ENCODE results near the gene PDSS2. TPM values are rescaled to one million over a fixed set of nuclear protein-coding genes. Genes with fewer than 3 reads are reported as not detected.

The PDSS2 gene
- total and polyA plus RNA-seq, 11 donors: 7.2 to 24.4 (median 14.4) TPM

DNA sequence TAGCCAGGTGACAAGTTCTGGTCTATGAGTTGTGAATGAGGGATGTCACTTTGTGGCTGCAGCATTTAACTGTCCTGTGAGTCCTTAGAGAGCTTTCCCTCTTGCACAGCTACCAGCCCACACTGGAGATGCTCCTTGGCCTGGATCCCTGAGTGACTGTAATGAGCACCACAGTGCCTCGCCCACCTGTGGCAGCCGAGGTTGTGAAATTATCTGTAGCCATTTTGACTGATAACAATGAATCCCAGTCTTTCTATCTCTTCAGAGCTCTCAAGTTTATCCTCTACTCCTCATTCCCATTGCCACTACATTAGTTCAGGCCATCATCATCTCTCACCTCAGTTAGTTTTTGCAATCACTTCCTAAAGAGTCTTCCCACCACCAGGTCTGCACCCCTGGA is 302.7 kb downstream of the PDSS2 start:
- ATAC-seq (no peak), DNase-seq (no peak)
- Histone ChIP-seq H3K4me1 (no peaks in the 10 kb centered on the region), H3K27ac (no peak overlapping the region), H3K36me3 (no peaks in the 10 kb centered on the region), H3K27me3 (no peaks in the 10 kb centered on the region), H3K4me3 (no peak overlapping the region), H3K9me3 (no peaks in the 10 kb centered on the region)
- WGBS, 4 donors: 76 to 83% (median 82%) methylated on average over 2 of the region's 2 CpGs
- intact Hi-C loops (cut with DNase I): no loop called here
- no peak for TF ChIP-seq POLR2A (IDR thresholded peaks at IDR 0.05)
- TF ChIP-seq, protein P1, sequence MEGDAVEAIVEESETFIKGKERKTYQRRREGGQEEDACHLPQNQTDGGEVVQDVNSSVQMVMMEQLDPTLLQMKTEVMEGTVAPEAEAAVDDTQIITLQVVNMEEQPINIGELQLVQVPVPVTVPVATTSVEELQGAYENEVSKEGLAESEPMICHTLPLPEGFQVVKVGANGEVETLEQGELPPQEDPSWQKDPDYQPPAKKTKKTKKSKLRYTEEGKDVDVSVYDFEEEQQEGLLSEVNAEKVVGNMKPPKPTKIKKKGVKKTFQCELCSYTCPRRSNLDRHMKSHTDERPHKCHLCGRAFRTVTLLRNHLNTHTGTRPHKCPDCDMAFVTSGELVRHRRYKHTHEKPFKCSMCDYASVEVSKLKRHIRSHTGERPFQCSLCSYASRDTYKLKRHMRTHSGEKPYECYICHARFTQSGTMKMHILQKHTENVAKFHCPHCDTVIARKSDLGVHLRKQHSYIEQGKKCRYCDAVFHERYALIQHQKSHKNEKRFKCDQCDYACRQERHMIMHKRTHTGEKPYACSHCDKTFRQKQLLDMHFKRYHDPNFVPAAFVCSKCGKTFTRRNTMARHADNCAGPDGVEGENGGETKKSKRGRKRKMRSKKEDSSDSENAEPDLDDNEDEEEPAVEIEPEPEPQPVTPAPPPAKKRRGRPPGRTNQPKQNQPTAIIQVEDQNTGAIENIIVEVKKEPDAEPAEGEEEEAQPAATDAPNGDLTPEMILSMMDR (IDR thresholded peaks at IDR 0.05): no peak

DNA sequence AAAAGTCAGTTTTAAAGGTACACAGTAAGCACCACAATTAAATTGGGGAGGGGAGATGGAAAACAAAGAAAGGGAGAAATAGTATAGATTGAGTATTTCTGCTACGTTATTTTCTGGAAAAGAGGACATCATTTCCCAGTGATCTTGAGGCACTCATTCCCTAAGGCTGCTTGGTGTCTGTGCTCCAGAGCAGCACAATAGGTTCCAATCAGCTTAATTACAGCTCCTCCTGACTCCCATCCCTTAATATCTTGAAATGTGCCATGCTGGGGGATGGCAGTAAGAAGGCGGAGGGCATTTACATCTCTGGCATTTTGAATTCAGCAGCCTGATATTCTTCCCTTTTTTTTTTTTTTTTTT is 304.6 kb downstream of the PDSS2 start:
- intact Hi-C loops (cut with DNase I): no loop called here
- TF ChIP-seq, protein P1 (IDR thresholded peaks at IDR 0.05): no peak
- no peak for TF ChIP-seq POLR2A (IDR thresholded peaks at IDR 0.05)
- no peak for ATAC-seq
- H3K4me3 ChIP-seq: no peak overlapping the region
- no peak for DNase-seq
- no peaks in the 10 kb centered on the region for H3K9me3 ChIP-seq
- no peak overlapping the region for H3K27ac ChIP-seq
- H3K27me3 ChIP-seq: no peaks in the 10 kb centered on the region
- no peaks in the 10 kb centered on the region for H3K4me1 ChIP-seq
- no peaks in the 10 kb centered on the region for H3K36me3 ChIP-seq
- WGBS, 4 donors: 79 to 85% (median 82%) methylated on average over 2 of the region's 2 CpGs

DNA sequence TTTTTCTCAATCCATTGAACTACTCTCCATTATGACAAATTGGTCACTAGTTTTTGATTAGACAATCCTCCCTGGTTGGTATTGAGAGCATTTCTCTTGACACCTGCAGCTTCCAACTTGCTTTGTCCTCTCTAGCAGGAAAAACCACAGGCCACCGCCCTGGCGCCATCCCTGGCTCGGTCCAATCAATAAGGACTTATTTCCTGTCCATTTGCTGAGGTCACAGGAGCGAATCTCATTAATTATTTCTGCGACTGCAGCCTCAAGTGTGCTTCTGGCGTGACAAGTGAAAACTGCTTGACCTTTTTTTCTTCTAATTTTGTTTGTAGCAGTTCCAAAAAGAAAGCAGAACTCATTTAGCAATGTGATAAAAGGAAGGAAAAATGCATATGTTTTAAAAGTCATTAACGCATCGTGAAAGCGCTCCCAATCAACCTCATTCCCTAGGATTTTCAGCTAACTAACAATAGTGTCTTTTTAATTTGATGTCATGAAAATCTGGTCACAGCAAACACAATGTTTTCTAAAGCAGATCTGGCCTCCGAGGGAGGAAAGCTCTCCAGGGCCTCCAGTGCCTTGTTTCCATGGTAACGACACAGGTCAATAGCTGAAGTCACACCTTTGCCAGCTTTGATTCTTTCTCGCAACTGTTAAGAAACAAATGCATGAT is 305.1 kb downstream of the PDSS2 start:
- Histone ChIP-seq H3K4me1 (no peaks in the 10 kb centered on the region), H3K27me3 (no peaks in the 10 kb centered on the region), H3K36me3 (no peaks in the 10 kb centered on the region), H3K4me3 (no peak overlapping the region), H3K9me3 (no peaks in the 10 kb centered on the region), H3K27ac (no peak overlapping the region)
- ATAC-seq (no peak), DNase-seq (no peak)
- TF ChIP-seq POLR2A (IDR thresholded peaks at IDR 0.05): no peak
- TF ChIP-seq, protein P1 (IDR thresholded peaks at IDR 0.05): no peak
- WGBS, 4 donors: 66 to 74% (median 70%) methylated on average over 12 of the region's 12 CpGs
- intact Hi-C loops (cut with DNase I): no loop called here

DNA sequence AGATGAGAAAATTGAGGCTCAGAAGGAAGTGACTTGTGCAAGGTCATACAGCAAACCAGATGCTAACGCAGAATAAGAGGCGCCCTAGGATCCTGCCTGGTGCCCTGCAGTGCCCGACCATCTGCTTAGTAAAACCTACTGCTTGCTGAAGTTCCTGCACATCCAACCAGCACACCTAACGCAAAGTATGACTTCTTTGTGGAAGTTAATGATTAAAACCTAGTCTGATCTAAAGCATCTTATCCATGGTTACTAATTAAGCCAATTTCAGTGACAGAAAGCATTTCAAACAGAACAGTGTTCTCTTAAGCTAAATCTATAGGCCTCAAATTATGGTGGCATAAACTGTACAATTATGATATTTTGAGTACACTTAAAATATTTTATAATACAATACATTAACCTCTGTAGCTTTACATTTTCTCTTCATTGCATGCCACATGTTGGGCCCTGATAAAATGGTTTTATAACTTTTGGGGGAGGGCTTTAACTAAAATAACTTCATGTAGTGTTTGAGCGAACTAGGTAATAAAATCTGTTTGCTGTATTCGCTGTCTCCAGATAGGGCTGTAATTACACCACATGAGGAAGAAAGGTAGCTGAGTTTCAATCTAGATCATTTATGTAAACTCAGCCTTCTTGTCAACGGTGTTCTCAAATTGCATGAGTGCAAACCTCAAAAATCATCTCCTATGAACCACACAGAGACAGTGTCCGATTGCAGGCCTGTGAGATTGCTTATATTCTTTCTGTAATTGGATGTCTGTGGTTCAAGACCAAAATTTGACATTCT is 306.5 kb downstream of the PDSS2 start:
- intact Hi-C loops (cut with DNase I): no loop called here
- no peaks in the 10 kb centered on the region for H3K36me3 ChIP-seq
- no peaks in the 10 kb centered on the region for H3K4me1 ChIP-seq
- ATAC-seq (no peak), DNase-seq (no peak)
- 93 to 96% (median 94%) methylated on average over 8 of the region's 8 CpGs for WGBS, 4 donors
- H3K27ac ChIP-seq: no peak overlapping the region
- no peaks in the 10 kb centered on the region for H3K9me3 ChIP-seq
- no peak overlapping the region for H3K4me3 ChIP-seq
- H3K27me3 ChIP-seq: no peaks in the 10 kb centered on the region
- TF ChIP-seq, protein P1 (IDR thresholded peaks at IDR 0.05): no peak
- TF ChIP-seq POLR2A (IDR thresholded peaks at IDR 0.05): no peak

Data from heart left ventricle (tissue), 16 donors.